H1 (cell line): ENCODE measurements around the gene LAYN. TPM values are rescaled to one million over a fixed set of nuclear protein-coding genes. Genes with fewer than 3 reads are reported as not detected.

Experiments used
- CTCF ChIA-PET: fragments of 300-600 bp; sonication (Branson Sonifier 250); formaldehyde crosslinking; loops from one replicate; lab custom pipeline; 2021; ENCODE audit not compliant: partially characterized antibody; lab: Charles Lee
- POLR2A ChIA-PET: fragments of 300-600 bp; sonication (Branson Sonifier 250); formaldehyde crosslinking; loops from one replicate; lab custom pipeline; 2021; ENCODE audit warnings: inconsistent platforms; ENCODE audit not compliant: partially characterized antibody; lab: Charles Lee
- DNase-seq, 2 experiments: peaks; one replicate each; pipeline versions ENCODE4 v3.0.0 to v3.0.0-alpha.2; 2010 to 2022; ENCODE audit warnings: low spot score in 2 of 2, low read depth in 1 of 2, mixed read lengths in 1 of 2
- FAIRE-seq: peaks from 2 replicates; lab custom pipeline; 2011; peaks lifted over from hg19 to GRCh38; lab: Jason Lieb, UNC
- H2AFZ ChIP-seq: 2 replicates; pipeline ENCODE4 v1.8.1; 2012; ENCODE audit warnings: low read length, inconsistent platforms
- H2AK5ac ChIP-seq: 2 replicates; pipeline ENCODE4 v1.6.1; 2013; ENCODE audit warnings: low read depth, low read length
- H2BK120ac ChIP-seq: replicated peaks from 2 replicates; pipeline ENCODE3; 2013; ENCODE audit warnings: low read depth, low read length, inconsistent platforms
- H2BK12ac ChIP-seq: 2 replicates; pipeline ENCODE4 v1.6.1; 2013; ENCODE audit warnings: low read depth, low read length
- H2BK15ac ChIP-seq: 2 replicates; pipeline ENCODE4 v1.6.1; 2013; ENCODE audit warnings: low read length
- H2BK20ac ChIP-seq: 2 replicates; pipeline ENCODE4 v1.6.1; 2013; ENCODE audit warnings: low read length
- H2BK5ac ChIP-seq: 2 replicates; pipeline ENCODE4 v1.6.1; 2013; ENCODE audit warnings: low read depth, low read length
- H3K14ac ChIP-seq: 2 replicates; pipeline ENCODE4 v1.6.1; 2013; ENCODE audit warnings: inconsistent platforms; ENCODE audit not compliant: insufficient read length
- H3K18ac ChIP-seq: 2 replicates; pipeline ENCODE4 v1.6.1; 2013; ENCODE audit warnings: low read length; ENCODE audit errors: extremely low read depth
- H3K23ac ChIP-seq: 2 replicates; pipeline ENCODE4 v1.6.1; 2013; ENCODE audit warnings: inconsistent platforms; ENCODE audit not compliant: insufficient read length
- H3K23me2 ChIP-seq: 2 replicates; pipeline ENCODE4 v1.6.1; 2013; ENCODE audit warnings: low read depth, low read length
- H3K27ac ChIP-seq: 2 replicates; pipeline ENCODE4 v1.6.1; 2011; ENCODE audit warnings: low read depth, low read length, inconsistent platforms
- H3K27me3 ChIP-seq, 4 experiments: replicated peaks in 1 of 4; 1 replicate in 1 of 4; 2 replicates in 3 of 4; pipeline versions ENCODE4 v1.6.1 to v1.8.1; 2011 to 2013; ENCODE audit warnings: low read length in 3 of 4, mild to moderate bottlenecking in 3 of 4, inconsistent platforms in 2 of 4, mixed read lengths in 2 of 4, moderate library complexity in 1 of 4; ENCODE audit not compliant: control insufficient read depth in 3 of 4, insufficient read depth in 3 of 4; ENCODE audit errors: extremely low read depth in 1 of 4
- H3K36me3 ChIP-seq, 4 experiments: 2 replicates each; pipeline versions ENCODE4 v1.6.1 to v1.8.1; 2011 to 2013; ENCODE audit warnings: mild to moderate bottlenecking in 4 of 4, low read length in 3 of 4, moderate library complexity in 2 of 4, control low read depth in 1 of 4, inconsistent platforms in 1 of 4; ENCODE audit not compliant: insufficient read depth in 4 of 4, control insufficient read depth in 2 of 4
- H3K4ac ChIP-seq: replicated peaks from 2 replicates; pipeline ENCODE3; 2013; ENCODE audit warnings: low read length, low read depth, mixed read lengths, inconsistent platforms; ENCODE audit not compliant: insufficient read length
- H3K4me1 ChIP-seq, 4 experiments: replicated peaks in 1 of 4; 1 replicate in 1 of 4; 2 replicates in 3 of 4; pipeline versions ENCODE4 v1.6.1 to v1.8.1; 2011 to 2013; ENCODE audit warnings: low read length in 3 of 4, inconsistent platforms in 2 of 4, mixed read lengths in 1 of 4; ENCODE audit not compliant: insufficient read depth in 4 of 4, control insufficient read depth in 3 of 4
- H3K4me2 ChIP-seq, 2 experiments: 2 replicates each; pipeline versions ENCODE4 v1.6.1 to v1.8.1; 2011 to 2013; ENCODE audit warnings: low read depth in 2 of 2, low read length in 2 of 2, control low read depth in 1 of 2, inconsistent platforms in 1 of 2, mild to moderate bottlenecking in 1 of 2; ENCODE audit not compliant: insufficient read depth in 1 of 2
- H3K4me3 ChIP-seq, 4 experiments: fragments of 200-600, 300-600 bp in 1 of 4; sonication (generic), shearing (Covaris generic), sonication (Bioruptor Twin) in 1 of 4; 2 replicates each; pipeline versions ENCODE4 v1.5.1 to v1.8.1; 2011 to 2016; ENCODE audit warnings: low read length in 4 of 4, low read depth in 3 of 4, control low read depth in 2 of 4, inconsistent platforms in 2 of 4, mild to moderate bottlenecking in 2 of 4, mixed read lengths in 1 of 4, moderate library complexity in 1 of 4; ENCODE audit not compliant: insufficient read depth in 2 of 4; ENCODE audit errors: extremely low read depth in 1 of 4
- H3K56ac ChIP-seq: replicated peaks from 2 replicates; pipeline ENCODE3; 2013; ENCODE audit warnings: low read depth, mild to moderate bottlenecking, mixed read lengths, low read length, inconsistent platforms; ENCODE audit not compliant: insufficient read length
- H3K79me1 ChIP-seq: 2 replicates; pipeline ENCODE4 v1.6.1; 2013; ENCODE audit warnings: low read depth, low read length, control low read depth
- H3K79me2 ChIP-seq, 2 experiments: 2 replicates each; pipeline versions ENCODE4 v1.6.1 to v1.8.1; 2012 to 2013; ENCODE audit warnings: low read length in 2 of 2, mild to moderate bottlenecking in 2 of 2, inconsistent platforms in 1 of 2; ENCODE audit not compliant: insufficient read depth in 2 of 2, control insufficient read depth in 1 of 2
- H3K9ac ChIP-seq, 4 experiments: replicated peaks in 1 of 4; 1 replicate in 1 of 4; 2 replicates in 3 of 4; pipeline versions ENCODE4 v1.6.1 to v1.8.1; 2011 to 2013; ENCODE audit warnings: low read depth in 3 of 4, low read length in 3 of 4, control low read depth in 2 of 4, mild to moderate bottlenecking in 2 of 4, moderate library complexity in 2 of 4, inconsistent platforms in 1 of 4; ENCODE audit errors: extremely low read depth in 1 of 4
- H3K9me3 ChIP-seq, 2 experiments: 2 replicates each; pipeline versions ENCODE4 v1.6.1 to v1.8.1; 2012 to 2013; ENCODE audit warnings: mild to moderate bottlenecking in 2 of 2, moderate library complexity in 2 of 2, control low read depth in 1 of 2, inconsistent platforms in 1 of 2, low read depth in 1 of 2, low read length in 1 of 2, mixed read lengths in 1 of 2; ENCODE audit not compliant: insufficient read depth in 2 of 2
- H4K20me1 ChIP-seq, 2 experiments: replicated peaks in 1 of 2; 2 replicates each; pipeline versions ENCODE3 to v1.8.1; 2011 to 2013; ENCODE audit warnings: inconsistent platforms in 2 of 2, low read length in 2 of 2, mild to moderate bottlenecking in 1 of 2; ENCODE audit not compliant: insufficient read depth in 2 of 2, control insufficient read depth in 1 of 2
- H4K5ac ChIP-seq: 2 replicates; pipeline ENCODE4 v1.6.1; 2013; ENCODE audit warnings: low read length, low read depth, mixed read lengths, inconsistent platforms; ENCODE audit not compliant: insufficient read length
- H4K8ac ChIP-seq: 2 replicates; pipeline ENCODE4 v1.8.0; 2013; ENCODE audit warnings: mild to moderate bottlenecking, moderate library complexity, low read length, inconsistent platforms; ENCODE audit not compliant: insufficient read depth; ENCODE audit errors: extremely low read depth
- H4K91ac ChIP-seq: replicated peaks from 2 replicates; pipeline ENCODE3; 2013; ENCODE audit warnings: low read length, mixed read lengths, inconsistent platforms; ENCODE audit not compliant: insufficient read length
- ATF3 ChIP-seq: IDR thresholded peaks from 2 replicates; pipeline ENCODE4 v1.6.1; 2011; ENCODE audit warnings: low read depth, mild to moderate bottlenecking, low read length; ENCODE audit not compliant: insufficient read depth
- BRCA1 ChIP-seq: IDR thresholded peaks from 2 replicates; pipeline ENCODE4 v1.6.1; 2012; ENCODE audit warnings: low read depth, low read length, improper control_type of control experiment
- CTCF ChIP-seq, 3 experiments: IDR thresholded peaks; 1 replicate in 2 of 3; 2 replicates in 1 of 3; pipeline versions ENCODE4 v1.5.1 to v1.6.1; 2011; ENCODE audit warnings: low read length in 3 of 3, mild to moderate bottlenecking in 3 of 3, inconsistent platforms in 2 of 3, low read depth in 1 of 3, moderate library complexity in 1 of 3; ENCODE audit not compliant: insufficient read depth in 1 of 3; ENCODE audit errors: control extremely low read depth in 1 of 3
- WGBS, 2 experiments: shearing (Covaris generic) in 1 of 2; methylation state at CpG; one replicate each; pipeline versions ENCODE4 v1.1.6 to v1.1.7; 2013 to 2015; ENCODE audit warnings: low lambda C conversion rate in 2 of 2, mixed read lengths in 2 of 2, inconsistent platforms in 1 of 2, low coverage in 1 of 2, missing lambda C conversion rate in 1 of 2; ENCODE audit not compliant: insufficient replicate concordance in 2 of 2, insufficient coverage in 1 of 2, insufficient read length in 1 of 2; ENCODE audit errors: extremely low coverage in 1 of 2, missing lambda C conversion rate in 1 of 2; 5-methylcytosine and 5-hydroxymethylcytosine counted together
- polyA plus RNA-seq, 7 experiments: library from polyadenylated mRNA; depleted of rRNA in 3 of 7; stranded (reverse) in 5 of 7; unstranded in 2 of 7; fragments of >200 nt in 5 of 7; fragments of 200-250 nt in 2 of 7; gene quantifications; 1 replicate in 5 of 7; 2 replicates in 1 of 7; 4 replicates in 1 of 7; pipeline versions ENCODE4 v1.2.1 to v1.2.3, GENCODE V29; 2011 to 2013; ENCODE audit warnings: missing spikeins in 2 of 7, mixed read lengths in 2 of 7
- total RNA-seq: library from RNA; stranded (reverse); fragmentation: NEBNext Ultra II Directional; extraction: Animal tissue kit (Norgen Biotek cat#: 25700); gene quantifications from 2 replicates; pipeline ENCODE4 v1.2.1, GENCODE V29; 2021

LAYN gene
- total and polyA plus RNA-seq, 2 of the 8 experiments (the other 6 are each of a cell fraction or from before 2014, with no cell fraction given): 4.2 to 9.3 TPM

- Histone ChIP-seq H2BK20ac (no peak overlapping the region), H3K4ac (no peak overlapping the region), H4K8ac (no peak overlapping the region), H2BK5ac (no peak overlapping the region), H4K91ac (no peak overlapping the region), H4K5ac (no peak overlapping the region), H2AFZ (no peak overlapping the region), H3K14ac (no peak overlapping the region), H2BK15ac (no peak overlapping the region), H2BK120ac (no peak overlapping the region), H2AK5ac (no peak overlapping the region), H3K27ac (no peak overlapping the region), H3K4me1 (no peaks in the 10 kb centered on the region), H3K27me3 (peaks cover 0 to 4% (median 2%) of the 10 kb centered on the region in 4 experiments; a peak in 3 of 7 replicates), H3K56ac (no peak overlapping the region), H3K79me2 (no peaks in the 10 kb centered on the region), H4K20me1 (no peaks in the 10 kb centered on the region), H3K18ac (no peak overlapping the region), H3K4me2 (no peak overlapping the region), H3K9ac (no peak overlapping the region), H2BK12ac (no peak overlapping the region), H3K23me2 (peaks cover 2% of the 10 kb centered on the region; the same call in 1 of the 2 replicates), H3K23ac (no peak overlapping the region), H3K36me3 (no peaks in the 10 kb centered on the region), H3K9me3 (no peaks in the 10 kb centered on the region), H3K4me3 (no peak overlapping the region), H3K79me1 (no peaks in the 10 kb centered on the region)
- CTCF ChIA-PET: interaction anchor here (1.0 to 1.6 kb wide), 4 partner anchors 32 to 255 kb away, joined by 3 to 6 read pairs (median 4); partner anchors contain the start of gene HOATZ
- DNase-seq (no peak), FAIRE-seq (no peak)
- POLR2A ChIA-PET: no interaction called here
- 87% methylated on average over 1 of the region's 1 CpG; no CpG with 5 or more reads in 1 of the 2 experiments for WGBS, 2 experiments
- no peak for TF ChIP-seq BRCA1
- no peak for TF ChIP-seq CTCF (IDR thresholded peaks at IDR 0.05; ENCODE audit: control extremely low read depth in 1 of 3, insufficient read depth in 1 of 3, low read depth in 1 of 3, low read length in 3 of 3)
- no peak for TF ChIP-seq ATF3
These were observed 55.8 kb downstream of the LAYN start for GRCh38 chr11:111596319-111596718.
